GM12875 (cell line): Measurements from ENCODE around the gene ZNF211.

Experiments
- H3K4me3 ChIP-seq: one replicate; pipeline ENCODE4 v1.5.1; 2011; ENCODE audit warnings: low read depth, low read length, control low read depth
- TF ChIP-seq, protein P1 (sequence below): IDR thresholded peaks from 2 replicates; pipeline ENCODE4 v1.5.1; 2011; ENCODE audit warnings: low read depth, mild to moderate bottlenecking, control low read depth, inconsistent platforms, low read length, moderate library complexity, borderline replicate concordance; ENCODE audit not compliant: insufficient read depth

ZNF211 gene

DNA sequence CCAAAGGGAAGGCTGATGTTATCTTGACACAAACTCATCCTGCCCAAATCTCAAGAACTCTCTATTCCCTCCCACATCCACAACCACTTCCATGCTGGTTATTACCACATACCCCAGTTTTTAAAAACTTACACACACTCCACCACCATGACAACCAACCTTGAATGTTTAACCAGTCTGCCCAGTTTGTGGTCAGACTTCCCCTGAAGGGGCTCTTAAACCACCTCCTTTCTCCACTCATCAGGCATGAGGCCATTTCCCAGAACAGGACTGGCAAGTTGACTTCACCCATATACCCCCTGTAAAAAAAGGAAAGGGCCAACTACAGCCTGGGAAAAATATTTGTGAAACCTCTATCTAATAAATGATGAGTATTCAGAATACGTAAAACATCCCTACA, 23.4 kb downstream of the ZNF211 start:
- no peak overlapping the region for H3K4me3 ChIP-seq
- TF ChIP-seq, protein P1, sequence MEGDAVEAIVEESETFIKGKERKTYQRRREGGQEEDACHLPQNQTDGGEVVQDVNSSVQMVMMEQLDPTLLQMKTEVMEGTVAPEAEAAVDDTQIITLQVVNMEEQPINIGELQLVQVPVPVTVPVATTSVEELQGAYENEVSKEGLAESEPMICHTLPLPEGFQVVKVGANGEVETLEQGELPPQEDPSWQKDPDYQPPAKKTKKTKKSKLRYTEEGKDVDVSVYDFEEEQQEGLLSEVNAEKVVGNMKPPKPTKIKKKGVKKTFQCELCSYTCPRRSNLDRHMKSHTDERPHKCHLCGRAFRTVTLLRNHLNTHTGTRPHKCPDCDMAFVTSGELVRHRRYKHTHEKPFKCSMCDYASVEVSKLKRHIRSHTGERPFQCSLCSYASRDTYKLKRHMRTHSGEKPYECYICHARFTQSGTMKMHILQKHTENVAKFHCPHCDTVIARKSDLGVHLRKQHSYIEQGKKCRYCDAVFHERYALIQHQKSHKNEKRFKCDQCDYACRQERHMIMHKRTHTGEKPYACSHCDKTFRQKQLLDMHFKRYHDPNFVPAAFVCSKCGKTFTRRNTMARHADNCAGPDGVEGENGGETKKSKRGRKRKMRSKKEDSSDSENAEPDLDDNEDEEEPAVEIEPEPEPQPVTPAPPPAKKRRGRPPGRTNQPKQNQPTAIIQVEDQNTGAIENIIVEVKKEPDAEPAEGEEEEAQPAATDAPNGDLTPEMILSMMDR: no peak

DNA sequence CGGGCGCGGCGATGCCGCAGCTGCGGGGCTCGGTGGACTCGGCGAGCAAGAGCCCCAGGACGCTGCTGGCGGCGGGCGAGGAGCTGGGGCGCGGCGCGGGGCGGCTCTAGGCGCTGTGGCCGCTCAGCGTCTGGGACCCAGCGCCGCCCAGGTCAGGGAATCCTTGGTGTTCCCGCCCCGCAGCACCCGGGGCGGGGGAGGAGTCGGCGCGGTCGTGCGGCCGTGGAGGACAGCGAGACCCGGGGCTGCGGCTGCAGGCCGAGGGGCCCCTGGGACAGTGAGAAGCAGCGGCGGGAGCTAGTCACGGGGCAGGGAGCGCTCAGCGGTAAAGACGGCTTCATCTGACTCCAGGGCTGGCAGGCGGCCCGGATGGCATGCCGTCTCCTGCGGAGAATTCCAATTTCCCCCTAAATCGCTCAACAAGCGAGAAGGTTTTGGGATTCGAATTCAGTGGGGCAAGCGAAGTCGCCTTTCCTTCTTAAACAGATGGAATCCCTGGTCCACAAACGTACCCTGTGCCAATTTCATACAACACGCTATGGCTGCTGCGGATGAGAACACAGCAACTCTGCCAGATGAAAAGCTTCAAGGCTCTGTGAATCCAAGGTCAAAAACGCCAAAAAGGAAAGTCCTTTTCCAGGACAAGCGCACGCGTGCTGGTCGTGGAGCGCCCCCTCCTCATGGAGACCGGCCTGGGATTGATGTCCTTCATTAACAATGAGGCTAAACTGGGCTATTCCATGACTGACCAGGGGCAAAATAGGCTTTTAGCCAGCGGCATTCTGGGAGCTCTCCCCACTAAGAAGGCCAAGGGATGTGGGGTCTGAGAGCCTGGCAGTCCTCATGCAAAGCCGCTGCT, 31.5 kb downstream of the ZNF211 start:
- no peak overlapping the region for H3K4me3 ChIP-seq
- TF ChIP-seq, protein P1: no peak

DNA sequence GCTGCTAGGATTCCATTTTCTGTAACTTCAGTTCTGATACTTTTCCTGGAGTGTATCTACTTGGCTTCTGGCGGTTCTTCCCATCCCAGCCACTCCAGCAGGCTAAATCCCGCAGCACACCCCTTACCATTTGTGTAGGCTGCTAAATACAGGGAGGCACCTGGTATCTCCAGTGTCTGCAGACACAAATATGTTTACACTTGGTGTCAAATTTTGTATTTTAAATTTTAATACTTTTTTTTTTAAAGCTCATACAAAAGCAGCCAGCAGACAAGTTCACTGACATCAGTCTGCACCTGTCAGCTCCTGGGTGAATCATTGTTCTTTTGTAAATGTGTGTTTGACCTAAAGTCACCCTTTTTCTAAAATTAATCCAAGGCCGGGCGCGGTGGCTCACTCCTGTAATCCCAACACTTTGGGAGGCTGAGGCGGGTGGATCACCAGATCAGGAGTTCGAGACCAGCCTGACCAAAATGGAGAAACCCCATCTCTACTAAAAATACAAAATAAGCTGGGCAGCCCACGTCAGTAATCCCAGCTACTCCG, 32.4 kb downstream of the ZNF211 start:
- no peak overlapping the region for H3K4me3 ChIP-seq
- TF ChIP-seq, protein P1: no peak

DNA sequence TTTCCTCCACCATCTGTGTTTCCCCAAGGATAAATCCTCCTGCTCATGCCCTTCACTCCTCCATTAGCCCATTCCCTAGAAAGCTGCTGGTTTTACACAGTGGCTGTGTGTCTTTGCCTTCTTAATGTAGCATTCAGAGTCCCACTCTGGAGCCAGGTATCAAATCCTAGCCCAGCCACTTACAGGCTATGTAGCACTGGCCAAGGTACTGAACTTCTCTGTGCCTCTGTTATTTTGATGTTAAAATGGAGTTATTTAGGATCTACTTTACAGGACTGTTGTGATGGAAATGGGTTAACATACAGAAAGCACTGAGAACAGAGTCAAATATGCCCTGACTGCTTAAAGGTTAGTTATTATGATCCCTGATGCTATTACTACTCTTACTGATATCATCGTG, 34.3 kb downstream of the ZNF211 start:
- H3K4me3 ChIP-seq: no peak overlapping the region
- TF ChIP-seq, protein P1: no peak

DNA sequence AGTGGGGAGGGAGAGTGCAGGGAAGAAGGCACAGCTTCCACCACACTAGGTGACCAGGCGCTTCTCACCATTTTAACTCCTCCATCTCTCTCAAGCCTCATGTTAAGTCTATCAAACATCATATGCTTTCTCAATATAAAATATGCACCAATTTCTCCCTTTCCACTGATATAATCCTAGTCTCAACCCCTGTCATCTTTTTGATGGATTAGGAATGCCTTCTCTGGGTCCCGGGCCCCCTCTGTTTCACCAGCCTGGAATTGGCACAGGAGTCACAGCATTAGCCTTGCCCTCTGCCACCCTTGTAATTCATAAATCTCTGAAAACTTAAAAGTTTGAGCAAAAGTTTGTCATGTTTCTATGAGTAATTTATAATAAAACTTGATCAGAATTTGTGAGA, 35.7 kb downstream of the ZNF211 start, which contains the start of gene ZSCAN4:
Gene ZSCAN4 (plus strand): TSS at position 301 of the 400 bp plus-strand sequence. CDS start 7,211 bp downstream, outside the sequence.
- TF ChIP-seq, protein P1: no peak
- H3K4me3 ChIP-seq: no peak within 1 kb of the TSS

DNA sequence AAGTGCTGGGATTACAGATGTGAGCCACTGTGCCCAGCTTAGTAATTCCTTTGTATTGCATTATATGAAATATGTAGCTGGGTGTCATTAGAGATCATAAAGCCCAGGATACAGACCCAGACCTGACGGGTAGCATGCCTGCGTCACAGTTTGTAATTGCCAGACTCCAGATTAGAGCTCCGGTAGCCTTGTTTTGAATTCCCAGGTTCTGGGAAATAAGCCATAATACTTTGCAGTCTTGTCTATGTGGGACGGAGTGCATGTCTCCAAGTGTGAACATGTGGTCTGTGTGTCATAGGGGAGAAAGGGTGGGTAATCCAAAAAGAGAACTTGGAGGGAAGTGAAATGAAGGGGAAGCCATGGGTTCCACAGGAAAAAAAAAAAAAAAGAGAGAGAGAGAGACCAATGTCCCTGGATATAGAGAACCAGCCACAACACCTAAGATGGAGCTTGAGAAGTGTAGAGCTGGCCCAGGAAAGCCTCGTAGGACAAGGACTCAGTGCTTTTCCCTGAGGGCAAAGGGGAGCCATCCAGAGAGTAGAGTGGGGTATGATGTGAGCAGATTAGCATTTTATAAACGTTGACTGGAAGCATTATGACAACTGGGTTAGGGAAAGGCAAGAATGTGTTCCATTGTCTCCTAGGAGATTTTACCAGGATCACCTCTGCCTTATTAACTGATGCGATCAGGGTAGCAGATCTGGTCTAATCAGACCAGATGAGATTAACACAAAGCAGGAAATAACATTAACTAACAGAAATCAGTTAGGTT, 38.3 kb downstream of the ZNF211 start:
- H3K4me3 ChIP-seq: no peak overlapping the region

More for the DNA sequence above, 38.3 kb downstream of the ZNF211 start:
- TF ChIP-seq, protein P1: no peak
